HepG2 (cell line): ENCODE measurements around the gene CASZ1. TPM values are rescaled to one million over a fixed set of nuclear protein-coding genes. Genes with fewer than 3 reads are reported as not detected.

Experiments
- BATF2 ChIP-seq: sonication (generic); formaldehyde crosslinking; IDR thresholded peaks from 2 replicates; pipeline ENCODE4 v1.8.0; 2022; ENCODE audit warnings: mild to moderate bottlenecking, missing genetic modification reagents, moderate library complexity
- BRD4 ChIP-seq: sonication (generic); formaldehyde crosslinking; IDR thresholded peaks from 2 replicates; pipeline ENCODE4 v1.4.0; 2020; ENCODE audit warnings: missing genetic modification reagents
- CREM ChIP-seq, 2 experiments: sonication (generic) in 1 of 2; formaldehyde crosslinking in 1 of 2; IDR thresholded peaks; 2 replicates each; pipeline versions ENCODE4 v1.4.0 to v1.6.1; 2016 to 2020; ENCODE audit warnings: antibody characterized with exemption in 1 of 2, mild to moderate bottlenecking in 1 of 2, missing genetic modification reagents in 1 of 2
- DPF2 ChIP-seq: sonication (generic); formaldehyde crosslinking; IDR thresholded peaks from 2 replicates; pipeline ENCODE4 v1.4.0; 2020; ENCODE audit warnings: mild to moderate bottlenecking, low read depth, missing genetic modification reagents, borderline replicate concordance
- FOXC1 ChIP-seq: sonication (generic); formaldehyde crosslinking; IDR thresholded peaks from 2 replicates; pipeline ENCODE4 v1.8.0; 2022; ENCODE audit warnings: mild to moderate bottlenecking, missing genetic modification reagents, borderline replicate concordance
- FOXK1 ChIP-seq: sonication (generic); formaldehyde crosslinking; IDR thresholded peaks from 2 replicates; pipeline ENCODE4 v1.4.0; 2020; ENCODE audit warnings: low read depth, missing genetic modification reagents, borderline replicate concordance
- KDM2A ChIP-seq: sonication (generic); formaldehyde crosslinking; IDR thresholded peaks from 2 replicates; pipeline ENCODE4 v1.4.0; 2020; ENCODE audit warnings: low read depth, missing genetic modification reagents, borderline replicate concordance
- KDM3A ChIP-seq: IDR thresholded peaks from 2 replicates; pipeline ENCODE4 v1.6.1; 2018; ENCODE audit warnings: low read depth, missing compliant biosample characterization
- LBX2 ChIP-seq: sonication (generic); formaldehyde crosslinking; IDR thresholded peaks from 2 replicates; pipeline ENCODE4 v1.5.0; 2020; ENCODE audit warnings: missing genetic modification reagents, mild to moderate bottlenecking, borderline replicate concordance
- PITX1 ChIP-seq: sonication (generic); formaldehyde crosslinking; IDR thresholded peaks from 2 replicates; pipeline ENCODE4 v1.5.1; 2020; ENCODE audit warnings: mild to moderate bottlenecking, missing genetic modification reagents
- POLR2AphosphoS2 ChIP-seq: IDR thresholded peaks from 2 replicates; pipeline ENCODE4 v1.6.1; 2011; ENCODE audit warnings: low read depth, low read length, improper control_type of control experiment
- RELA ChIP-seq: sonication (generic); formaldehyde crosslinking; IDR thresholded peaks from 2 replicates; pipeline ENCODE4 v1.4.0; 2020; ENCODE audit warnings: missing genetic modification reagents
- ZBTB7B ChIP-seq: sonication (generic); formaldehyde crosslinking; IDR thresholded peaks from 2 replicates; pipeline ENCODE4 v1.4.0; 2020; ENCODE audit warnings: missing genetic modification reagents
- ZFP41 ChIP-seq: sonication (generic); formaldehyde crosslinking; IDR thresholded peaks from 2 replicates; pipeline ENCODE4 v1.4.0; 2020; ENCODE audit warnings: mild to moderate bottlenecking, missing genetic modification reagents, borderline replicate concordance
- ZMYM2 ChIP-seq: sonication (generic); formaldehyde crosslinking; IDR thresholded peaks from 2 replicates; pipeline ENCODE4 v1.8.0; 2022; ENCODE audit warnings: mild to moderate bottlenecking, missing genetic modification reagents
- ZNF10 ChIP-seq: sonication (generic); formaldehyde crosslinking; IDR thresholded peaks from 2 replicates; pipeline ENCODE4 v1.4.0; 2020; ENCODE audit warnings: mild to moderate bottlenecking, low read depth, missing genetic modification reagents, borderline replicate concordance
- ZNF468 ChIP-seq: sonication (generic); formaldehyde crosslinking; IDR thresholded peaks from 2 replicates; pipeline ENCODE4 v1.8.0; 2022; ENCODE audit warnings: mild to moderate bottlenecking, moderate library complexity, missing genetic modification reagents
- polyA plus RNA-seq, 8 experiments: library from polyadenylated mRNA; depleted of rRNA in 3 of 8; stranded (reverse) in 7 of 8; unstranded in 1 of 8; fragments of >200 nt; fragmentation: Illumina TruSeq in 4 of 8; extraction: Trizol in 4 of 8; gene quantifications; 2 replicates each; pipeline versions ENCODE4 v1.2.1 to v1.2.3, GENCODE V29; 2011 to 2016; ENCODE audit warnings: low read depth in 4 of 8, missing spikeins in 1 of 8, mixed read lengths in 1 of 8; ENCODE audit not compliant: insufficient read depth in 1 of 8
- total RNA-seq, 5 experiments: library from RNA; depleted of rRNA; stranded (reverse); fragments of >200 nt; fragmentation: Illumina TruSeq; extraction: Trizol; gene quantifications; 2 replicates each; pipeline ENCODE4 v1.2.3, GENCODE V29; 2016; ENCODE audit warnings: low read depth in 1 of 5
- TF ChIP-seq, protein P1 (sequence below): sonication (generic); formaldehyde crosslinking; IDR thresholded peaks from 2 replicates; pipeline ENCODE4 v1.9.0; 2021; ENCODE audit warnings: missing genetic modification reagents, mild to moderate bottlenecking, borderline replicate concordance
- TF ChIP-seq, protein P2 (sequence below): sonication (generic); formaldehyde crosslinking; IDR thresholded peaks from 2 replicates; pipeline ENCODE4 v1.4.0; 2020; ENCODE audit warnings: missing genetic modification reagents
- TF ChIP-seq, protein P3 (sequence below): sonication (generic); formaldehyde crosslinking; IDR thresholded peaks from 2 replicates; pipeline ENCODE4 v1.4.0; 2020; ENCODE audit warnings: mild to moderate bottlenecking, missing genetic modification reagents, borderline replicate concordance
- TF ChIP-seq, protein P4 (sequence below): sonication (generic); formaldehyde crosslinking; IDR thresholded peaks from 2 replicates; pipeline ENCODE4 v1.4.0; 2020; ENCODE audit warnings: missing genetic modification reagents, borderline replicate concordance

The CASZ1 gene
- total and polyA plus RNA-seq, 2 of the 13 experiments (the other 11 are each of a cell fraction or from before 2014, with no cell fraction given): 1.9 to 3.7 TPM

GRCh38 chr1:10685808-10686403, 110.5 kb downstream of the CASZ1 start (continued):
- TF ChIP-seq BATF2 (no peak), CREM (IDR thresholded peaks at IDR 0.05) (peak; percentile 66), CREM (CRISPR knock-in tag; IDR thresholded peaks at IDR 0.05) (no peak), LBX2 (CRISPR knock-in tag) (no peak), ZMYM2 (CRISPR knock-in tag) (no peak), ZBTB7B (CRISPR knock-in tag) (peak; percentile 96), KDM2A (CRISPR knock-in tag) (peak; percentile 44), DPF2 (CRISPR knock-in tag) (no peak; the same call in 1 of the 2 replicates), RELA (CRISPR knock-in tag) (no peak; the same call in 1 of the 2 replicates), KDM3A (CRISPR knock-in tag) (peak; percentile 54), FOXC1 (peak; percentile 78; the same call in 1 of the 2 replicates), FOXK1 (CRISPR knock-in tag) (peak; percentile 55; the same call in 1 of the 2 replicates), ZNF10 (CRISPR knock-in tag) (no peak), POLR2AphosphoS2 (no peak), PITX1 (CRISPR knock-in tag) (peak; percentile 34; the same call in 1 of the 2 replicates), BRD4 (CRISPR knock-in tag) (no peak; the same call in 1 of the 2 replicates), ZFP41 (CRISPR knock-in tag) (no peak), ZNF468 (CRISPR knock-in tag) (no peak)
- TF ChIP-seq, protein P1, sequence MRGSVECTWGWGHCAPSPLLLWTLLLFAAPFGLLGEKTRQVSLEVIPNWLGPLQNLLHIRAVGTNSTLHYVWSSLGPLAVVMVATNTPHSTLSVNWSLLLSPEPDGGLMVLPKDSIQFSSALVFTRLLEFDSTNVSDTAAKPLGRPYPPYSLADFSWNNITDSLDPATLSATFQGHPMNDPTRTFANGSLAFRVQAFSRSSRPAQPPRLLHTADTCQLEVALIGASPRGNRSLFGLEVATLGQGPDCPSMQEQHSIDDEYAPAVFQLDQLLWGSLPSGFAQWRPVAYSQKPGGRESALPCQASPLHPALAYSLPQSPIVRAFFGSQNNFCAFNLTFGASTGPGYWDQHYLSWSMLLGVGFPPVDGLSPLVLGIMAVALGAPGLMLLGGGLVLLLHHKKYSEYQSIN: no peak
- TF ChIP-seq, protein P2, sequence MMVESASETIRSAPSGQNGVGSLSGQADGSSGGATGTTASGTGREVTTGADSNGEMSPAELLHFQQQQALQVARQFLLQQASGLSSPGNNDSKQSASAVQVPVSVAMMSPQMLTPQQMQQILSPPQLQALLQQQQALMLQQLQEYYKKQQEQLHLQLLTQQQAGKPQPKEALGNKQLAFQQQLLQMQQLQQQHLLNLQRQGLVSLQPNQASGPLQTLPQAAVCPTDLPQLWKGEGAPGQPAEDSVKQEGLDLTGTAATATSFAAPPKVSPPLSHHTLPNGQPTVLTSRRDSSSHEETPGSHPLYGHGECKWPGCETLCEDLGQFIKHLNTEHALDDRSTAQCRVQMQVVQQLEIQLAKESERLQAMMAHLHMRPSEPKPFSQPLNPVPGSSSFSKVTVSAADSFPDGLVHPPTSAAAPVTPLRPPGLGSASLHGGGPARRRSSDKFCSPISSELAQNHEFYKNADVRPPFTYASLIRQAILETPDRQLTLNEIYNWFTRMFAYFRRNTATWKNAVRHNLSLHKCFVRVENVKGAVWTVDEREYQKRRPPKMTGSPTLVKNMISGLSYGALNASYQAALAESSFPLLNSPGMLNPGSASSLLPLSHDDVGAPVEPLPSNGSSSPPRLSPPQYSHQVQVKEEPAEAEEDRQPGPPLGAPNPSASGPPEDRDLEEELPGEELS (CRISPR knock-in tag): peak; percentile 64
- TF ChIP-seq, protein P3, sequence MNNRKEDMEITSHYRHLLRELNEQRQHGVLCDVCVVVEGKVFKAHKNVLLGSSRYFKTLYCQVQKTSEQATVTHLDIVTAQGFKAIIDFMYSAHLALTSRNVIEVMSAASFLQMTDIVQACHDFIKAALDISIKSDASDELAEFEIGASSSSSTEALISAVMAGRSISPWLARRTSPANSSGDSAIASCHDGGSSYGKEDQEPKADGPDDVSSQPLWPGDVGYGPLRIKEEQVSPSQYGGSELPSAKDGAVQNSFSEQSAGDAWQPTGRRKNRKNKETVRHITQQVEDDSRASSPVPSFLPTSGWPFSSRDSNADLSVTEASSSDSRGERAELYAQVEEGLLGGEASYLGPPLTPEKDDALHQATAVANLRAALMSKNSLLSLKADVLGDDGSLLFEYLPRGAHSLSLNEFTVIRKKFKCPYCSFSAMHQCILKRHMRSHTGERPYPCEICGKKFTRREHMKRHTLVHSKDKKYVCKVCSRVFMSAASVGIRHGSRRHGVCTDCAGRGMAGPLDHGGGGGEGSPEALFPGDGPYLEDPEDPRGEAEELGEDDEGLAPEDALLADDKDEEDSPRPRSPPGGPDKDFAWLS (CRISPR knock-in tag): no peak
- TF ChIP-seq, protein P4, sequence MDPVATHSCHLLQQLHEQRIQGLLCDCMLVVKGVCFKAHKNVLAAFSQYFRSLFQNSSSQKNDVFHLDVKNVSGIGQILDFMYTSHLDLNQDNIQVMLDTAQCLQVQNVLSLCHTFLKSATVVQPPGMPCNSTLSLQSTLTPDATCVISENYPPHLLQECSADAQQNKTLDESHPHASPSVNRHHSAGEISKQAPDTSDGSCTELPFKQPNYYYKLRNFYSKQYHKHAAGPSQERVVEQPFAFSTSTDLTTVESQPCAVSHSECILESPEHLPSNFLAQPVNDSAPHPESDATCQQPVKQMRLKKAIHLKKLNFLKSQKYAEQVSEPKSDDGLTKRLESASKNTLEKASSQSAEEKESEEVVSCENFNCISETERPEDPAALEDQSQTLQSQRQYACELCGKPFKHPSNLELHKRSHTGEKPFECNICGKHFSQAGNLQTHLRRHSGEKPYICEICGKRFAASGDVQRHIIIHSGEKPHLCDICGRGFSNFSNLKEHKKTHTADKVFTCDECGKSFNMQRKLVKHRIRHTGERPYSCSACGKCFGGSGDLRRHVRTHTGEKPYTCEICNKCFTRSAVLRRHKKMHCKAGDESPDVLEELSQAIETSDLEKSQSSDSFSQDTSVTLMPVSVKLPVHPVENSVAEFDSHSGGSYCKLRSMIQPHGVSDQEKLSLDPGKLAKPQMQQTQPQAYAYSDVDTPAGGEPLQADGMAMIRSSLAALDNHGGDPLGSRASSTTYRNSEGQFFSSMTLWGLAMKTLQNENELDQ (CRISPR knock-in tag): no peak
